ENCODE results near the gene BTN1A1. TPM values are rescaled to one million over a fixed set of nuclear protein-coding genes. Genes with fewer than 3 reads are reported as not detected.

Gene BTN1A1
- total RNA-seq, 4 donors from 2014 or later = not detected

DNA sequence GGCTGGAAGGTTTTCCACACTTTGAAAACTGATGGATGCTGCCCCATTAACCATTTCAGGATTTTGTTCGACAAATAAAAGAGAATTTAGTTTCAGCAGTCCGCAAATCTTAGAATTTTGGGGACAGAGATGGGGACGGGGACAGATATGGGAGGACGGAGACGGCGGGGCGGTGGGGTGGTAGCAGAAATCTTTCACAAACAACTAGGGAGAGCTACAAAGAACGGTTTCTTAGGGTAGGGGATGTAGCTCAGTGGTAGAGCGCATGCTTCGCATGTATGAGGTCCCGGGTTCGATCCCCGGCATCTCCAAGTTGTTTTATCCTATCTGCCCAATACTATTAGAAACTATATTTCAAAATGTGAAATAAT lies 53.1 kb downstream of the BTN1A1 start:
- peak; percentile 82 for ATAC-seq
- Histone ChIP-seq H3K4me1 (peaks cover 0 to 35% (median 3%) of the 10 kb centered on the region in 3 donors), H3K4me3 (peak overlapping the region; percentile 57 to 93), H3K36me3 (no peaks in the 10 kb centered on the region), H3K27ac (peak overlapping the region; percentile 82 to 91 (median 85)), H3K27me3 (no peaks in the 10 kb centered on the region), H3K9me3 (no peaks in the 10 kb centered on the region)
- WGBS, 2 donors (ENCODE audit: low coverage in 1 of 2) = 2 to 5% methylated on average over 10 to 13 of the region's 13 CpGs
- no peak for TF ChIP-seq POLR2A (IDR thresholded peaks at IDR 0.05)
- TF ChIP-seq, protein P1, sequence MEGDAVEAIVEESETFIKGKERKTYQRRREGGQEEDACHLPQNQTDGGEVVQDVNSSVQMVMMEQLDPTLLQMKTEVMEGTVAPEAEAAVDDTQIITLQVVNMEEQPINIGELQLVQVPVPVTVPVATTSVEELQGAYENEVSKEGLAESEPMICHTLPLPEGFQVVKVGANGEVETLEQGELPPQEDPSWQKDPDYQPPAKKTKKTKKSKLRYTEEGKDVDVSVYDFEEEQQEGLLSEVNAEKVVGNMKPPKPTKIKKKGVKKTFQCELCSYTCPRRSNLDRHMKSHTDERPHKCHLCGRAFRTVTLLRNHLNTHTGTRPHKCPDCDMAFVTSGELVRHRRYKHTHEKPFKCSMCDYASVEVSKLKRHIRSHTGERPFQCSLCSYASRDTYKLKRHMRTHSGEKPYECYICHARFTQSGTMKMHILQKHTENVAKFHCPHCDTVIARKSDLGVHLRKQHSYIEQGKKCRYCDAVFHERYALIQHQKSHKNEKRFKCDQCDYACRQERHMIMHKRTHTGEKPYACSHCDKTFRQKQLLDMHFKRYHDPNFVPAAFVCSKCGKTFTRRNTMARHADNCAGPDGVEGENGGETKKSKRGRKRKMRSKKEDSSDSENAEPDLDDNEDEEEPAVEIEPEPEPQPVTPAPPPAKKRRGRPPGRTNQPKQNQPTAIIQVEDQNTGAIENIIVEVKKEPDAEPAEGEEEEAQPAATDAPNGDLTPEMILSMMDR (IDR thresholded peaks at IDR 0.05) = no peak

DNA sequence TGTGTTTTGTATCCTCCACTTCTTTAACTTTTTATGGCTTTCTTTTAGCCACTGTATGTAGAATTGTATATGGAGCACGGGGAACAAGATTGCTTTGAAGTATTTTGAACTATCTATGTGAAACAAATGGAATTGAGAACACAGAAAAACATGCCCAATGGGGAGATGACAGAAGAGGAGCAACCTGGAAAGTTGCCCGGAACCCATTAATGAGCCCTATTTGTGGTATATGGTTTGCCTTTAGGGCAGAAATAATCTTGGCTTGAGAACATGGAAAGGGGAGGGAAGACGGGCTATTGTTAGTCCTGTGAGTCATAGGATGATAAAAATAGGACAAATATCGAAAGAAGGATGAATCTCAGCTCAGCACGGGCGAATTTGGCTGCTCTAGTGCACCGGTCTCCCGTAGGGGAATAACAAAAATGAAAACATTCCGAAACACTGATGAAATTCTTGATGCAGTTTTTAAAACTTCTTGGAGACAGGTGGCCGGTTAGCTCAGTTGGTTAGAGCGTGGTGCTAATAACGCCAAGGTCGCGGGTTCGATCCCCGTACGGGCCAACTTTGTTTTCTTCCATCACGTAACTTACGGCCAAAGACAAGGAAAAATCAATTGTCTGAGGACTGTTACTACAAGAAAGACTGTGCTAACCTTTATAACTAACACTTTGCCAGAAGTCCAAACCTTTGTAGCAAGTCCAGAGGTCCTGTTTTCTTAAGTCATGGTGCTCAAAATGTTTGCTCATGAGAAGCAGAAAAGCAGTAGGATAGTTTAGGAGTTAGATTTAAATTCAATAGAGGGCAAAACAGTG lies 53.7 kb downstream of the BTN1A1 start:
- Histone ChIP-seq H3K4me1 (peaks cover 0 to 35% (median 3%) of the 10 kb centered on the region in 3 donors), H3K9me3 (no peaks in the 10 kb centered on the region), H3K27me3 (no peaks in the 10 kb centered on the region), H3K27ac (peak overlapping the region; percentile 82 to 91 (median 85)), H3K4me3 (peak overlapping the region; percentile 57 to 93), H3K36me3 (no peaks in the 10 kb centered on the region)
- TF ChIP-seq, protein P1 (IDR thresholded peaks at IDR 0.05) = no peak
- TF ChIP-seq POLR2AphosphoS5 (IDR thresholded peaks at IDR 0.05) = peak; percentile 61
- WGBS, 2 donors (ENCODE audit: low coverage in 1 of 2) = 1% methylated on average over 19 of the region's 19 CpGs
- peak; percentile 91 for ATAC-seq

DNA sequence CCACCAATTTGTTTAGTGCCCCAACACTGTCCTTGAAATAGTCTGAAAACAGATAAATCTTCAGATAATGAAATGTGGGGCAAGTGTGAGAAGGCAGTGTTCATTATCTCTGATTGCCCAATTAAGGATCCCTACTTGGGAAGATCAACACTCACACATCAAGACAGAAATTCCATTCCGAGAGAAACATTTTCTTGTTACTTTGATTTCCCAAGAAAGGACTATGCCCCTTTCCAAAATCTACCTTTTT lies 54.3 kb downstream of the BTN1A1 start:
- no peaks in the 10 kb centered on the region for H3K36me3 ChIP-seq
- no peaks in the 10 kb centered on the region for H3K27me3 ChIP-seq
- no peaks in the 10 kb centered on the region for H3K9me3 ChIP-seq
- H3K4me1 ChIP-seq = peaks cover 0 to 35% (median 3%) of the 10 kb centered on the region in 3 donors
- no peak for ATAC-seq
- 11 to 14% methylated on average over 1 of the region's 1 CpG for WGBS, 2 donors (ENCODE audit: low coverage in 1 of 2)
- TF ChIP-seq, protein P1 (IDR thresholded peaks at IDR 0.05) = no peak
- TF ChIP-seq POLR2AphosphoS5 (IDR thresholded peaks at IDR 0.05) (no peak), EP300 (IDR thresholded peaks at IDR 0.05) (no peak), POLR2A (IDR thresholded peaks at IDR 0.05) (no peak)
- peak overlapping the region; percentile 82 to 91 (median 85) for H3K27ac ChIP-seq
- H3K4me3 ChIP-seq = peak overlapping the region; percentile 57 to 93

DNA sequence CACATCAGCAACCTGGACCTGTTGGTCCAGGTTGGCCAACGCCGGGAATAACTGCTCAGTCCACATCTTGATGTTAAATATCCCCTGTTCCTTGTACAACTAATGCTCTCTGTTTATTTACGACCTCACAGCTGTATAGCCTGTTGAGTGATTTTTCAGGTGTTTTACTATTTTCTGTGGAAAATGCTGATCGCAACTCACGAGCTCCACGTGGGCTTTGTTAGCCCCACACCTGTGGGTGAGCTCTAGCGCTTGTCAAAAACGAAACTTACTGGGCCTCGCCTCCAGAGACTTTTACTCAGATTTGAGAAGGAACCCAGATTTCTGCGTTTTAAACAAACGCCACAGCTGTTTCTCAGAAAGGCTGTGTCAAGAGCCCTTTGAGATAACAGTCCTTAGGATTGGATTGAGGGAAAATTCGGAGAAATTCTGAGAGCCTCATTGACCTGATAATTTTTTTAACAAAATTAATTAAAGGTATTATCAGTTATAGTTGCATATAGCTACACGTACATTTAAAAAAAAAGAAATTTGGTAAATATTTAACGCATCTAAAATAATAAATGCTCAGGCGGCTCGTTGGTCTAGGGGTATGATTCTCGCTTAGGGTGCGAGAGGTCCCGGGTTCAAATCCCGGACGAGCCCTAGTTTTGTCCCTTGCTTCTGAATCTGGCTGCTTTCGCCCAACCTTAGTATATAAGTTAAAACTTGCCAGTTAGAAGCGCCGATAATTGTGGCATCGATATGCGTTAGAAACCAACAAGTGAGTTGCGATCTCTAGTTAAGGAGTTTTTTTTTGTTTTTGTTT lies 54.8 kb downstream of the BTN1A1 start:
- WGBS, 2 donors (ENCODE audit: low coverage in 1 of 2) = 14 to 18% methylated on average over 18 to 27 of the region's 27 CpGs
- TF ChIP-seq, protein P1 (IDR thresholded peaks at IDR 0.05) = no peak
- no peak for TF ChIP-seq POLR2AphosphoS5 (IDR thresholded peaks at IDR 0.05)
- no peak for TF ChIP-seq EP300 (IDR thresholded peaks at IDR 0.05)
- TF ChIP-seq POLR2A (IDR thresholded peaks at IDR 0.05) = no peak
- Histone ChIP-seq H3K9me3 (no peaks in the 10 kb centered on the region), H3K27ac (peak overlapping the region; percentile 82 to 91 (median 85)), H3K27me3 (no peaks in the 10 kb centered on the region), H3K36me3 (no peaks in the 10 kb centered on the region), H3K4me3 (peak overlapping the region; percentile 57 to 93), H3K4me1 (peaks cover 0 to 35% (median 3%) of the 10 kb centered on the region in 3 donors)
- ATAC-seq = no peak
